Limb (tissue), 2 donors: ENCODE measurements around the gene SPG7.

Experiments used
- DNase-seq, 2 donors: peaks; one replicate each; pipeline ENCODE4 v3.0.0-alpha.2; 2016; ENCODE audit errors: extremely low spot score in 2 of 2

SPG7 gene

DNA sequence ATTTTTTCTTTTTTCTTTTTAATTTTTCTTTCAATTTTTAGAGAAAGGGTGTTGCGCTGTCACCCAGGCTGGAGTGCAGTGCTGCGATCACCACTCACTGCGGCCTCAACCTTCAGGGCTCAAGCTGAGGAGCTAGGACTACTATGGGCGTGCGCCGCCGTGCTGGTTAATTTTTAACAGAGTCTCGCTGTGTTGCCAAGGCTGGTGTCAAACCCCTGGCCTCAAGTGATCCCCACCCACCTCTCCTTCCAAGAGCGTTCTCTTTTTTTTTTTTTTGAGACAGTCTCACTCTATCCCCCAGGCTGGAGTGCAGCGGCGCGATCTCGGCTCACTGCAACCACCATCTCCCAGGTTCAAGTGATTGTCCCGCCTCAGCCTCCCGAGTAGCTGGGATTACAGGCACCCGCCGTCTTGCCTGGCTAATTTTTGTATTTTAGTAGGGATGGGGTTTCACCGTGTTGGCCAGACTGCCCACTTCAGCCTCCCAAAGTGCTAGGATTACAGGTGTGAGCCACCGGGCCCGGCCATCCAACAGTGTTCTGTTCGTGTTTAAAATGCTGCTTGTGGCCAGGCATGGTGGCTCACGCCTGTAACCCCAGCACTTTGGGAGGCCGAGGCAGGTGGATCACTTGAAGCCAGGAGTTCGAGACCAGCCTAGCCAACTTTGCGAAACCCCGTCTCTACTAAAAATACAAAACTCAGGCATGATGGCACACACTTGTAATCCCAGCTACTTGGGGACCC, 37.8 kb downstream of the SPG7 start:
- no peak for DNase-seq

DNA sequence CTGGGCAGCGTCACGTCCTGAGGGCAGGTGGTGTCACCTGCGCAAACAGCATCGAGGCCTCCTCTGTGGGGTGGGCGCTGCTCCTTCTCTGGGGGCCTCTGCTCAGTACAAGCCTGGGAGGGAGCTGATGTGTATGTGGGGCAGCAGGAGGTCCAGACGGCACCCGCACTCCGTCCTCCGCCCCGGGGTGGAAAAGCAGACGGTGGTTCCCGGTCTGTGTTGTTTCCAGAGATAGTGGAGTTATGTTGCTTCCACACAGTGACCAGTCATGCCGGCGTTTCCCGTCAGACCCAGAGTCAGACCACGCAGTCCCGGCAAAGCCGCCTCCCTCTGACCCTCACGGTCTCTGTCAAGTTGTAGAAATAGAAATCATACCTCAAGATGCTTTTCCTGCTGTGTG, 38.6 kb downstream of the SPG7 start:
- DNase-seq, result no peak

DNA sequence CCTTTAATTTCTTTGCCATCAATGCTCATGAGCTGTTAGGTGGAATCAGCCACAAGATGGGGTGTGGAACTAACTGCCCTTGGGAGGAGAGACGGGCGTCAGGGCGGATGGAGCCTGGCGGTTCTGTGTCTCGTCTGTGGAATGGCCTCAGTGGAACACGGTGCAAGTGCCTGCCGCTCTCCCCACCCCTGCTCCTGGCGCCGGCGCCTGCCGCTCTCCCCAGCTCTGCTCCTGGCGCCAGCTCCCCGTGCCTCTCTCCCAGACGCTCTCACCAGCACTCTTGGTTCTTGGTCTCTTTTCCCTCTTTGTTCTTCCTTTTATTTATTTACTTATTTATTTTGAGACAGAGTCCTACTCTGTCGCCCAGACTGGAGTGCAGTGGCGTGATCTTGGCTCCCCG, 39.1 kb downstream of the SPG7 start:
- DNase-seq, result no peak

DNA sequence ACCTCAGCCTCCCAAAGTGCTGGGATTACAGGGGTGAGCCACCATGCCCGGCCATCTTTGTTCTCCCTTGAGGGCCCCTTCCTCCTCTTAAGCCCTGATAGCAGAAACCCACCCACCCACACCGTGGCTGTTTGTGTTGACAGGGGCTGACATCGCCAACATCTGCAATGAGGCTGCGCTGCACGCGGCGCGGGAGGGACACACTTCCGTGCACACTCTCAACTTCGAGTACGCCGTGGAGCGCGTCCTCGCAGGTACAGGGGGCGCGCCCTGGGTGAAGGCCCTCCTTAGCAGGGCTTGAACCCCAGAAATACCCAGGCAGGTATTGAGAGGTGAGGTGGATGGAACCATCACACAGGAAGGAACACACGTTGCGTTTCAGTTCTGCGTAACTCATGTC, 39.7 kb downstream of the SPG7 start:
- DNase-seq, result no peak

DNA sequence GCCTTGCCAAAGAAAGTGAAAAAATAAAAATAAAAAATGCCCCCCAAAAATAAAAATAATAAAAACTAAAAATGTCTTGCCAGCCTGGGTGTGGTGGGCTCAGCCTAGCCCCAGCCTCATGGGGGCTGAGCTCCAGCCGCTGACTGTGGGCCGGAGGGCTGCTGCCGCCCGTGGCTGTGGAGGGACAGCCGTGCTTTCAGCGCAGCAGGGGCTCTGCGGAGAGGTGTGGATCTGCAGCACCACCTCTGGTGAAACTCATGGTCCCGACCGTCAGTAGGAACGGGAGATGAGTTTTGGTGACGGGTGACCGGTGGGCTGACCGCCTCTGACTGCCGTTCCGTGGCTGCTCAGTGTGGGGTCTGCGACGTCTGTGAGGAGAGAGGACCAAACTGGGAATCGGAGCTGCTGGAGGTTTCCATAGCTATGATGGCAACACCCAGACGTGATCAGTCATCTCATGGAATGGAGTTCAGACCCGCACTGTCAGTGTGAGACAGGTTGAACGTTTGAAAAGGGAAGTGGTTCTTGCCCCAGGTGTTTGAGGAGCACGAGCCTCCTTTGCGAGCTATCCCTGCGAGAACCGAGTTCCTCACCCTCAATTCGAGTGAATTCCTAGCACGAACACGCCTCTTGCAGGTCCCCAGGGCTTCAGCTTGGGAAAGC, 40.3 kb downstream of the SPG7 start:
- no peak for DNase-seq

GRCh38 chr16:89549007-89549700, 41.0 kb downstream of the SPG7 start:
- DNase-seq, result no peak

- no peak for DNase-seq
Observed at GRCh38 chr16:89550421-89551007, 42.3 kb downstream of the SPG7 start.

- DNase-seq, result no peak
Observed at GRCh38 chr16:89552329-89552728, 44.1 kb downstream of the SPG7 start.

DNA sequence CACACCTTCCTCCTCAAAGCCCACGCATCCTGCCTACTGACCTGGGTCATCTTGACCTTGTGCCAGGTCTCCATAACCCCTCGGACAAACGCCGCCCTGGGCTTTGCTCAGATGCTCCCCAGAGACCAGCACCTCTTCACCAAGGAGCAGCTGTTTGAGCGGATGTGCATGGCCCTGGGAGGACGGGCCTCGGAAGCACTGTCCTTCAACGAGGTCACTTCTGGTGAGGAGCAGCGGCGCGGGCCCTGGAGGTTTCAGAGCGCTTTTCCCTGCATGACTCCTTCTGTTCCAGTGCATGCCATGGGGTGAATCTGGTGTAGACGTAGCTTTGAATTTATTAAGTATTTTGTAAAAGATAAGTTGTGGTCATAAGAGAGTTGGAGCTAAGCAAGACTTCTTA, 44.7 kb downstream of the SPG7 start:
- DNase-seq, result no peak

- no peak for DNase-seq
Observed at GRCh38 chr16:89553733-89554132, 45.5 kb downstream of the SPG7 start.

DNA sequence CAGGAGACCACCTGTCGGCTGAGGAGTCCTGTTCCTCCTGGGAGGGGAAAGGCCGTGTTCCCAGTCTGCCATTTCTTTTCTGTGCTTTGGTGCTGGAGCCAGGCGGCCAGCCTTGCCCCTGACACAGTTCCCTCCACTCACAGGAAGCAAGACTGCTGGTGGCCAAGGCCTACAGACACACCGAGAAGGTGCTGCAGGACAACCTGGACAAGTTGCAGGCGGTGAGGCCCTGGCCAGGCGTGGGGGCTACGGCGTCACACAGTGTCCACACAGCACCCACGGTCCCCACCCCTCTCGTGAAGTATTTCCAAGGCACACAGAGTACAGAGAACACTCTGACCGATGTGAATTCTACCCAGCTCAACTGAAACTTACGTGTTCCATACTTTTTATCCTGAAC, 46.1 kb downstream of the SPG7 start:
- DNase-seq, result no peak

GRCh38 chr16:89555265-89555664, 47.1 kb downstream of the SPG7 start:
- no peak for DNase-seq

DNA sequence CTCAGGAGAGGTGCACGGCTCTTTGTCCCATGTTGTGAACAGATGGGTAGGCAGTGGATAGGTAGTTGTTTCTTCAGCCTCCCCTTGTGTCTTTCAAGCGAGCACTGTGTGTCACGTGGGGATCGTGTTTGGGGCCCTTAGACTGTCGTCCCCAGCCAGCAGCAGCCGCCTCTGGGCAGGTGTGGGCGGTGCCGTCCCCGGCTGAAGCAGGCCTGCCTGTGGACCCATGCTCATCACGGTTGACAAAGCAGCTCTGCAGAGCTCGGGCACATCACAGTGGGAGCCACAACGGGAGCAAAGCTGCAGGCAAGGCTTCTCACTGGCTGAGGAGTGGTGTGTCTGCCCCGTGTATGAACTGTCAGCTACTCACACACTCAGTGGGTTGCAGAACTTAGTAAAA, 47.6 kb downstream of the SPG7 start:
- no peak for DNase-seq

DNA sequence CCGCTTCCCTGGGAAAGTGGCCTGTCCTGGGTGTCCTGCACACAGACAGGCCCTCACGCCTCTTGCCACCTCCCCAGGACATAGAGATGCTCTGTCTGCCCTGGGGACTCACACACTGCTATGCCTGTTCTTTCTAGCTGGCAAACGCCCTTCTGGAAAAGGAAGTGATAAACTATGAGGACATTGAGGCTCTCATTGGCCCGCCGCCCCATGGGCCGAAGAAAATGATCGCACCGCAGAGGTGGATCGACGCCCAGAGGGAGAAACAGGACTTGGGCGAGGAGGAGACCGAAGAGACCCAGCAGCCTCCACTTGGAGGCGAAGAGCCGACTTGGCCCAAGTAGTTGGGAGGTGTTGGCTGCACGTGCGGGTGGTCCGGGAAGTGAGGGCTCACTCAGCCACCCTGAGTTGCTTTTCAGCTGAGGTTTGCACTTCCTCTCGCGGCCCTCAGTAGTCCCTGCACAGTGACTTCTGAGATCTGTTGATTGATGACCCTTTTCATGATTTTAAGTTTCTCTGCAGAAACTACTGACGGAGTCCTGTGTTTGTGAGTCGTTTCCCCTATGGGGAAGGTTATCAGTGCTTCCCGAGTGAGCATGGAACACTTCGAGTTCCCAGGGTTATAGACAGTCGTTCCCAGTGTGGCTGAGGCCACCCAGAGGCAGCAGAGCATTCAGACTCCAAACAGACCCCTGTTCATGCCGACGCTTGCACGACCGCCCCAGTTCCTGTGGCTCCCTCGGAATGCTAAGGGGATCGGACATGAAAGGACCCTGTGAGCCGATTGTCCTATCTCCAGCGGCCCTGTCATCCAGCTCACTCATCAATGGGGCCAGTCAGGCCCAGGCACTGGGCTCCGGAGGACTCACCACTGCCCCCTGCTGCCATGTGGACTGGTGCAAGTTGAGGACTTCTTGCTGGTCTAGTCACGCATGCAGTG, 48.8 kb downstream of the SPG7 start:
- peak; percentile 47 to 84 for DNase-seq

- DNase-seq, result no peak
Observed at GRCh38 chr16:89557690-89558490, 49.7 kb downstream of the SPG7 start.

DNA sequence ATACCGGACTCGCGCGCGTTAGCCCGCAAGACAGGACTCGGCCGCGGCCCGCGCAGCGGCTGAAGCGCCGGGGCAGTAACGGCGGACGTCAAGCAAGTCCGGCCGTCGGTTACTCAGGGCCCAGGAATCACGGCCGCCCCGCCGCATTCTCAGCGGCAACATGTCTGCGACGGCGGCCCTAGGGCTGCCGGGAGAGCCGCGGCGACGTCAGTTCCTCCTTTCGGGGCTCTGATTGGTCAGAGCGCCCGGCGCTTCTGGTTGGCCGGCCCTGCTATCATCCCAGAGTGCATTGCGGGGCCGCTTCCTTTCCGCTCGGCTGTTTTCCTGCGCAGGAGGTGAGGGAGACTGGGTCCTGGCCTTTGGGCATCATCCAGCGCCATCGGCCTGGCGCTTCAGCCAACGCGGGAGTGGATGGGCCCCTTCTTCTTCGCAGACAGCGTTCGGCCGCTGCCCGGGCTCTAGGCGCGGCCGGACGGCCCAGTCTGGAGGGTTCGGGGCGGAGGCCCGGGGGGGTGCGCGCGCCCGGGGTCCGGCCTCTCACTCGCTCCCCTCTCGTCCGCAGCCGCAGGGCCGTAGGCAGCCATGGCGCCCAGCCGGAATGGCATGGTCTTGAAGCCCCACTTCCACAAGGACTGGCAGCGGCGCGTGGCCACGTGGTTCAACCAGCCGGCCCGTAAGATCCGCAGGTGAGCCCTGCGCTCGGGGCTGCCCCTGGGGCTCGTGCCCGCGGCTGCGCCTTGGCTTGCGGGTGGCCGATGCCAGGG, 52.4 kb downstream of the SPG7 start, which contains the start of gene RPL13:
Gene RPL13 (plus strand): TSS at position 305 of the 764 bp plus-strand sequence. CDS start 278 bp downstream, at position 583.
- peak; percentile 93 to 95 for DNase-seq

- DNase-seq, result no peak
Observed at GRCh38 chr16:89561142-89561883, 53.1 kb downstream of the SPG7 start.

DNA sequence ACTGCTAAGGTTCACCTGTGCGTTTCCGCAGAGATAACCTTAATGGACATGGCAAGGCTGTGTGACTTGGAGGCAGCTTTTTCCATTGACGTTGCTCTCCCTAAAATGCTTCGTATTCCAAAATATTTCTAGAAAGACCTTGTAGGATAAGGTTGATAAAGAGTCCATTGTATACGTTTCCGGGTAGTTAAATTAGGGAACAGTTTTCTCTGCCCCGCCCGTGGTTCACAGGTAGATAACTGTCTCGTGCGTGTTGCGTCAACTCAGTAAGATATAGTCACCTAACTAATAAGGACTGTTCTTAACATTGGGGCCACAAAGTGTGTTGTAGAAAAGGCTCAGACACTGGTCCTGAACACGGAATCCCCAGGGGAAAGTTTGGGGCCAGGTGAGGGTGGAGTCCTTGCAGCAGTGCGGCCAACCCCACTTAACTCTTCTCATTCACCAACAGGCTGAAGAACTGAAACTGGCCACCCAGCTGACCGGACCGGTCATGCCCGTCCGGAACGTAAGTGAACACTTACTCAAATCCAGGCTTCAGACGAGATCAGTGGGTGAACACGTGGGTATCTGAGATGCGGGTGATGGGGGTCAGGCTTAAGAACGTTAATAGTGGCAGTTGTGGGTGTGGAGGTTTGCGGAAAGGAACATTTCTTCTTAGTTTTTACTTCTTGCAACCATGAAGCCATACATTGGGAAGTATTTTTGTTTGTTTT, 53.8 kb downstream of the SPG7 start:
- no peak for DNase-seq
